Duodenal mucosa (tissue), 2 donors: Measurements from ENCODE around the gene TADA3.

Experiments used
- H3K27ac ChIP-seq: one replicate; pipeline ENCODE4 v1.7.0; 2013; ENCODE audit warnings: low read depth, low read length
- H3K27me3 ChIP-seq, 2 donors: one replicate each; pipeline ENCODE4 v1.7.0; 2013; ENCODE audit warnings: low read length in 2 of 2, control low read depth in 1 of 2; ENCODE audit not compliant: insufficient read depth in 2 of 2, control insufficient read depth in 1 of 2
- H3K36me3 ChIP-seq, 2 donors: one replicate each; pipeline ENCODE4 v1.7.0; 2013; ENCODE audit warnings: low read length in 2 of 2, control low read depth in 1 of 2; ENCODE audit not compliant: insufficient read depth in 2 of 2, control insufficient read depth in 1 of 2
- H3K4me1 ChIP-seq, 2 donors: one replicate each; pipeline ENCODE4 v1.7.0; 2013; ENCODE audit warnings: low read length in 2 of 2, control low read depth in 1 of 2; ENCODE audit not compliant: insufficient read depth in 2 of 2, control insufficient read depth in 1 of 2
- H3K4me3 ChIP-seq, 2 donors: one replicate each; pipeline ENCODE4 v1.7.0; 2013; ENCODE audit warnings: low read length in 2 of 2, low read depth in 1 of 2
- H3K9ac ChIP-seq, 2 donors: one replicate each; pipeline ENCODE4 v1.7.0; 2013; ENCODE audit warnings: low read length in 2 of 2, low read depth in 1 of 2
- H3K9me3 ChIP-seq, 2 donors: one replicate each; pipeline ENCODE4 v1.7.0; 2013; ENCODE audit warnings: low read length in 2 of 2, control low read depth in 1 of 2; ENCODE audit not compliant: control insufficient read depth in 1 of 2

Gene TADA3

GRCh38 chr3:9748031-9748430 lies 44.2 kb downstream of the TADA3 start:
- H3K9me3 ChIP-seq = no peaks in the 10 kb centered on the region
- H3K4me3 ChIP-seq = no peak overlapping the region
- no peaks in the 10 kb centered on the region for H3K27me3 ChIP-seq
- H3K36me3 ChIP-seq = peaks cover 48 to 69% of the 10 kb centered on the region in 2 donors
- H3K27ac ChIP-seq = no peak overlapping the region
- no peak overlapping the region for H3K9ac ChIP-seq
- H3K4me1 ChIP-seq = peaks cover 19 to 26% of the 10 kb centered on the region in 2 donors

GRCh38 chr3:9747267-9747666 lies 45.0 kb downstream of the TADA3 start:
- Histone ChIP-seq H3K4me1 (peaks cover 19 to 26% of the 10 kb centered on the region in 2 donors), H3K27ac (no peak overlapping the region), H3K27me3 (no peaks in the 10 kb centered on the region), H3K4me3 (no peak overlapping the region), H3K36me3 (peaks cover 56 to 71% of the 10 kb centered on the region in 2 donors), H3K9me3 (no peaks in the 10 kb centered on the region), H3K9ac (no peak overlapping the region)

- H3K27me3 ChIP-seq = no peaks in the 10 kb centered on the region
- H3K36me3 ChIP-seq = peaks cover 63 to 70% of the 10 kb centered on the region in 2 donors
- no peak overlapping the region for H3K4me3 ChIP-seq
- H3K27ac ChIP-seq = no peak overlapping the region
- H3K4me1 ChIP-seq = peaks cover 15 to 17% of the 10 kb centered on the region in 2 donors
- no peak overlapping the region for H3K9ac ChIP-seq
- no peaks in the 10 kb centered on the region for H3K9me3 ChIP-seq
These were observed 45.9 kb downstream of the TADA3 start for GRCh38 chr3:9746330-9746729.

GRCh38 chr3:9745521-9745920 lies 46.8 kb downstream of the TADA3 start:
- no peaks in the 10 kb centered on the region for H3K27me3 ChIP-seq
- no peak overlapping the region for H3K4me3 ChIP-seq
- H3K9ac ChIP-seq = no peak overlapping the region
- no peak overlapping the region for H3K27ac ChIP-seq
- H3K9me3 ChIP-seq = no peaks in the 10 kb centered on the region
- peaks cover 7 to 9% of the 10 kb centered on the region in 2 donors for H3K4me1 ChIP-seq
- peaks cover 69 to 77% of the 10 kb centered on the region in 2 donors for H3K36me3 ChIP-seq

GRCh38 chr3:9744162-9744561 lies 48.1 kb downstream of the TADA3 start:
- Histone ChIP-seq H3K9me3 (no peaks in the 10 kb centered on the region), H3K27me3 (no peaks in the 10 kb centered on the region), H3K36me3 (peaks cover 82 to 91% of the 10 kb centered on the region in 2 donors), H3K27ac (no peak overlapping the region), H3K4me1 (peaks cover 3 to 4% of the 10 kb centered on the region in 2 donors), H3K9ac (no peak overlapping the region), H3K4me3 (no peak overlapping the region)

- Histone ChIP-seq H3K27ac (no peak overlapping the region), H3K9ac (no peak overlapping the region), H3K4me3 (no peak overlapping the region), H3K9me3 (no peaks in the 10 kb centered on the region), H3K27me3 (no peaks in the 10 kb centered on the region), H3K4me1 (no peaks in the 10 kb centered on the region), H3K36me3 (peaks cover 88 to 96% of the 10 kb centered on the region in 2 donors)
These were observed 48.7 kb downstream of the TADA3 start for GRCh38 chr3:9743548-9743947.

GRCh38 chr3:9742560-9742959 lies 49.7 kb downstream of the TADA3 start:
- Histone ChIP-seq H3K27me3 (no peaks in the 10 kb centered on the region), H3K36me3 (peaks cover 91 to 99% of the 10 kb centered on the region in 2 donors), H3K27ac (no peak overlapping the region), H3K4me1 (no peaks in the 10 kb centered on the region), H3K9ac (no peak overlapping the region), H3K9me3 (no peaks in the 10 kb centered on the region), H3K4me3 (no peak overlapping the region)

- no peak overlapping the region for H3K27ac ChIP-seq
These were observed 53.1 kb downstream of the TADA3 start for GRCh38 chr3:9739181-9739580.

GRCh38 chr3:9736831-9737230 lies 55.4 kb downstream of the TADA3 start:
- Histone ChIP-seq H3K4me3 (no peak overlapping the region), H3K27me3 (no peaks in the 10 kb centered on the region), H3K9me3 (no peaks in the 10 kb centered on the region), H3K36me3 (peaks cover 49 to 76% of the 10 kb centered on the region in 2 donors), H3K9ac (no peak overlapping the region), H3K27ac (no peak overlapping the region), H3K4me1 (peaks cover 15 to 20% of the 10 kb centered on the region in 2 donors)

More at GRCh38 chr3:9739181-9739580, 53.1 kb downstream of the TADA3 start:
- no peaks in the 10 kb centered on the region for H3K27me3 ChIP-seq
- no peaks in the 10 kb centered on the region for H3K9me3 ChIP-seq
- H3K4me1 ChIP-seq = no peaks in the 10 kb centered on the region
- no peak overlapping the region for H3K9ac ChIP-seq
- H3K4me3 ChIP-seq = no peak overlapping the region
- peaks cover 71 to 96% of the 10 kb centered on the region in 2 donors for H3K36me3 ChIP-seq

- Histone ChIP-seq H3K9me3 (no peaks in the 10 kb centered on the region), H3K4me3 (peak overlapping the region; percentile 80 to 92), H3K9ac (peak overlapping the region; percentile 79 to 80), H3K27me3 (no peaks in the 10 kb centered on the region), H3K27ac (no peak overlapping the region), H3K36me3 (peaks cover 13 to 36% of the 10 kb centered on the region in 2 donors), H3K4me1 (peaks cover 19 to 20% of the 10 kb centered on the region in 2 donors)
These were observed 59.5 kb downstream of the TADA3 start for GRCh38 chr3:9732740-9733115.
